Measurements from ENCODE around the gene PIP4K2A. TPM values are rescaled to one million over a fixed set of nuclear protein-coding genes. Genes with fewer than 3 reads are reported as not detected.
A peak's percentile ranks its signal among the peaks of the same experiment; 100 is the strongest.
"Not testable (repeated sequence)": the region's sequence is repeated elsewhere in the genome, so short reads cannot be mapped to it uniquely, and the experiment has no call there.

PIP4K2A gene
- total RNA-seq, 2 donors from 2014 or later: 11.3 to 16.8 TPM

DNA sequence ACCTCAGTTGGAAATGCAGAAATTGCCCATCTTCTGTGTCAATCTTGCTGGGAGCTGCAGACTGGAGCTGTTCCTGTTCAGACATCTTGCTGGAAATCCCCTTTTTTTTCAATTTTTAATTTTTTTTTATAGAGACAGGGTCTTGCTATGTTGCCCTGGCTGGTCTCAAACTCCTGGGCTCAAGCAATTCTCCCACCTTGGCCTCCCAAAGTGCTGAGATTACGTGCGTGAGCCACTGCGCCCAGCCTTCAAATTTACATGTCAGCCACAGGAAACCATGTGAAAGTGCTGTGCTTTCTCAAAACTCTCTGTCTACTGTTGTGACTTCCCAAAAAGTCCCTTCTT is 200.0 kb downstream of the PIP4K2A start:
- DNase-seq; intact Hi-C loops (cut with DNase I, micrococcal nuclease); ATAC-seq: not testable (repeated sequence)

DNA sequence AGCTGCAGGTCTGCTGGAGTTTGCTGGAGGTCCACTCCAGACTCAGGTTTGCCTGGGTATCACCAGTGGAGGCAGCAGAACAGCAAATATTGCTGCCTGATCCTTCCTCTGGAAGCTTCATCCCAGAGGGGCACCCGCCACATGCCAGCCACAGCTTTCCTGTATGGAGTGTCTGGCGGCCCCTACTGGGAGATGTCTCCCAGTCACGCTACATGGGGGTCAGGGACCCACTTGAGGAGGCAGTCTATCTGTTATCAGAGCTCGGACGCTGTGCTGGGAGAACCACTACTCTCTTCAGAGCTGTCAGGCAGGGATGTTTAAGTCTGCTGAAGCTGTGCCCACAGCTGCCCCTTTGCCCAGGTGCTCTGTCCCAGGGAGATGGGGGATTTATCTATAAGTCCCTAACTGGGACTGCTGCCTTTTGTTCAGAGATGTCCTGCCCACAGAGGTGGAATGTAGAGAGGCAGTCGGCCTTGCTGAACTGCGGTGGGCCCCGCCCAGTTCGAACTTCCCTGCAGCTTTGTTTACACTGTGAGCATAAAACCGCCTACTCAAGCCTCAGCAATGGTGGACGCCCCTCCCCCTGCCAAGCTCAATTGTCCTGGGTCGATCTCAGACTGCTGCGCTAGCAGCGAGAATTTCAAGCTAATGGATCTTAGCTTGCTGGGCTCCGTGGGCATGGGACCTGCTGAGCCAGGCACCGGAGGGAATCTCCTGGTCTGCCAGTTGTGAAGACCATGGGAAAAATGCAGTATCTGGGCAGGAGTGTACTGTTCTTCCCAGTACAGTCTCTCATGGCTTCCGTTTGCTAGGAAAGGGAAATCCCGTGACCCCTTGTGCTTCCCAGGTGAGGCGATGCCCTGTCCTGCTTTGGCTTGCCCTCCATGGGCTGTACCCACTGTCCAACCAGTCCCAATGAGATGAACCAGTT is 200.6 kb downstream of the PIP4K2A start:
- intact Hi-C loops (cut with DNase I, micrococcal nuclease): not testable (repeated sequence)
- peak; percentile 99 for ATAC-seq
- peak; percentile 78 to 90 for DNase-seq

DNA sequence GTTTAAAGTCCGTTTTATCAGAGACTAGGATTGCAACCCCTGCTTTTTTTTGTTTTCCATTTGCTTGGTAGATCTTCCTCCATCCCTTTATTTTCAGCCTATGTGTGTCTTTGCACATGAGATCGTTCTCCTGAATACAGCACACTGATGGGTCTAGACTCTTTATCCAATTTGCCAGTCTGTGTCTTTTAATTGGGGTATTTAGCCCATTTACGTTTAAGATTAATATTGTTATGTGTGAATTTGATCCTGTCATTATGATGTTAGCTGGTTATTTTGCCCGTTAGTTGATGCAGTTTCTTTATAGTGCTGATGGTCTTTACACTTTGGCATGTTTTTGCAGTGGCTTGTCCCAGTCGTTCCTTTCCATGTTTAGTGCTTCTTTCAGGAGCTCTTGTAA is 202.4 kb downstream of the PIP4K2A start:
- ATAC-seq; DNase-seq; intact Hi-C loops (cut with DNase I, micrococcal nuclease): not testable (repeated sequence)

DNA sequence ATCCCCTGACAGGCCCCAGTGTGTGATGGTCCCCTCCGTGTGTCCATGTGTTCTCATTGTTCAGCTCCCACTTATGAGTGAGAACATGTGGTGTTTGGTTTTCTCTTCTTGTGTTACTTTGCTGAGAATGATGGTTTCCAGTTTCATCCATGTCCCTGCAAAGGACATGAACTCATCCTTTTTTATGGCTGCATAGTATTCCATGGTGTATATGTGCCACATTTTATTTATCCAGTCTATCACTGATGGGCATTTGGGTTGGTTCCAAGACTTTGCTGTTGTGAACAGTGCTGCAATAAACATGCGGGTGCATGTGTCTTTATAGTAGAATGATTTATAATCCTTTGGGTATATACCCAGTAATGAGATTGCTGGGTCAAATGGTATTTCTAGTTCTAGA is 206.2 kb downstream of the PIP4K2A start:
- ATAC-seq; DNase-seq; intact Hi-C loops (cut with DNase I, micrococcal nuclease): not testable (repeated sequence)

DNA sequence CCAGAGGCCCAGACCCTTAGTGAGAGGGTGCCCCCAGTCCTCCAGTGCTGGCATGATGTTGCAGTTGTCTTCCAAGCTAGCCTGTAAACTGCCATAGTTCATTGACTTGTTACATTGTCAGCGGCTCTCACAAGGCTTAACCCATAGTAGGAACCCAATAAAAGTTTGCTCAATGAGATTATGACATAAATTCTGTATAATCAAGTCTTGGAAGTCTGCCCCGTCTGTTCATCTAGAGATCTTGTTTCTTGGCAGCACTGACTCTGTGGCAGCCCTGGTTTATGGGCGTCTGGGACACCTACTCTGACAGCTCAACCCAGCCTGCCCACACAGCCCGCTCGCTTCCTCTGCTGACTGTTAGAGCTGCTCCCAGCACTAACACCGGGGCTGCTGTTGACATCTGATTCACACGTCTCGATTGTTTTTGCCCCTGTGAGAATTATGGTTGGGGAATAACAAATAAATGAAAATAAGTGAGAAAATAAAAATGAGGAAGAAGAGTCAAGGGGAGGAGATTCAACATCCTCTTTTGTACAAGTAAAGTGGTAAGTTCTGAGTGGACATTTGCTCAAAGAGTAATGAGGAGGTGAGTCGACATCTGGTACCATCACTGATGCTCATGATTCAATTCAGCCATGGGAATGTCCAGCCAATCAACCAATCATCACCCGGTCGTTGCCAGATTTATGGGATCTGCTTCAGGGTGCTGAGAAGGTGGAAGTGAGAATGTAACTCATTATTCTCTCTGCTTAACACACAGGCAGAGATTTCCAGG is 208.3 kb downstream of the PIP4K2A start:
- intact Hi-C loops (cut with DNase I, micrococcal nuclease): no loop called here
- ATAC-seq: peak; percentile 100
- peak; percentile 54 to 55 for DNase-seq

DNA sequence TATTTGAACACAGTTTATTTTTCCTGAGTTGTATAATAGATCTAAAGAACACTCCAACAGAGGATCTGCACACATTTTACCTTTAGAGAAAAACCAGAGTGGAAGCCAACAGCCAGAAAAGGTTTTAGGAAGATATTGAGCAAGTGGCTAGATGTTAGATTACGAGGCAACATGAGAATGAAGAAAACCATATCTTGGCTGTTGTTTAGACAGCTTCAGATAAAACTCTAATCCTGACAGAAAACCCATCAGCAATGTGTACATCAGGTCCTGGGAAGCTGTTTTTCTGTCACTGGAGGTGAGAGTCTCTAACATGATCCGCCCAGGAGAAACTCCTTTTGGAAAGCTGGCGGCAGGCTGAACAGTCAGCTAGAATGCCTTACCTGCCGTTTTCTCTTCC is 209.6 kb downstream of the PIP4K2A start:
- intact Hi-C loops (cut with DNase I, micrococcal nuclease): no loop called here
- no peak for DNase-seq
- ATAC-seq: no peak

DNA sequence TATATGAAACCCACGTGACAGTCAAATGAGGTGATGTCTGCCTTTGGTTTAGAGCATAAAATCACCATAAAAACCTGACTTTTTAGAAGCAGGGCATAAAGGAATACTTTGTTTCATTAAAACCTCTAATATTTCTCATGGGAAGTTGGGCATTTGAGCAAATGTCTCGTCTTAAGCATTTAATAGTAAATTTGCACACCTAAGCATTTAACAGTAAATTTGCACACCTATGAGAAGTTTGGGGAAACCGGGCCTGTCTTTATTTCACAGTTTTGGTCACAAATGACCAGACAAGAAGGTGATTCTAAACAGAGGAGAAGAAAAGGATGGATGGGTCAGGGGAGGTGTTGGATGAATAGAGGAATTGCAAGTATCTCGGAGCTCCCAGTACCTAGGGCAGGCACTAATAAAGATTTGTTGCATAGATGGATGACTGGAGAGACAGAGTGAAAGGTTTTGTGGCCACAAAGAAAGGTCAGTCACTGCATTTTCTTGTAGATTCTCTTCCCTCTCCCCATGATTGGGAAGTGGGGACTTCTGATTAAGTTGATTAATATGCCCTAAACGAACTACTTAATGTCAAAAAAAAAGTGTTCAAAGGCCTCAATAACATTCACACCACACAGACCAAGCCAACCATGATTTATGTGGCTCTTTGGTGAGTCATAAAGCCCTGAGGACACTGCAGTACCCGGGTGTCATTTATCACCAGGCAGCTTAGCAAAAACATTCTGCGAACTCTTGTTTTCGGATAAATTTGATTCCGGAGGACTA is 210.9 kb downstream of the PIP4K2A start:
- DNase-seq (no peak), ATAC-seq (no peak)
- intact Hi-C loops (cut with DNase I, micrococcal nuclease): no loop called here

DNA sequence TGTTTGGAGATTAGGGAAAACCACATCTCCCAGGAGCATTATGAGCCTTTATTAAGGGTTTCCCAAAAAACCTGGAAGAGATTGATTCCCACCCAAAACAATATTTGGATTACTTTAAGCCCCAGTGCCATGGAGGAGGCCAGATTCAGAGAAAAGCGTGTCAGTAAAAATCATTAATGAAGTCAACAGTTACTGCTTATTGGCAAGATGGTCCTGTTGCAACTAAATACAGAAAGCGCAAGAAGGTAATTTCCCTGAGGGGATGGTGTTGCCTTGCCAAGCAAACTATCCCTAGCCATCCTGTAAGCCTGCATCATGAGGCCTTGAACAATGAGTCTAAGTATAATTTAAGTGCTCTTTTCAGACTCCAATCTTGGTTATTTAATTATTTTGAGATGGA is 212.5 kb downstream of the PIP4K2A start:
- DNase-seq (no peak), ATAC-seq (no peak)
- intact Hi-C loops (cut with DNase I, micrococcal nuclease): no loop called here

DNA sequence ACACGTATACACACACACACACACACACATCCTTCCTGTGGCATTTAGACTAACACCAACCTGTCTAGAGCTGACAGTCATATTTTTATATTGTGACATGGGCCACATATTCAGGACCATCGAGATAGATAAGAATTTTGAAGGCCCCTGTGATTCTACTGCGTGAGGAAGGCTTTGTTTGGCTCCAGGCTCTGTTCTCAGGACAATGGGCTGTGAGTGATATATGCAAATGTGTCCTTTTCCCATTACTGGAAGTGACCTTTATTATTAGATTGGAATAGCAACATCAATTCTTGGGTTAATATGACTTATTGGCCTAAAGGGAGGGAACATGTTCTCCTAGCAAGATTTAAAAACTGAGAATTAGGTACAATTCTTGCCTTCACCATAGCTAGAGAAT is 213.0 kb downstream of the PIP4K2A start:
- ATAC-seq: no peak
- DNase-seq: no peak
- intact Hi-C loops (cut with DNase I, micrococcal nuclease): no loop called here

DNA sequence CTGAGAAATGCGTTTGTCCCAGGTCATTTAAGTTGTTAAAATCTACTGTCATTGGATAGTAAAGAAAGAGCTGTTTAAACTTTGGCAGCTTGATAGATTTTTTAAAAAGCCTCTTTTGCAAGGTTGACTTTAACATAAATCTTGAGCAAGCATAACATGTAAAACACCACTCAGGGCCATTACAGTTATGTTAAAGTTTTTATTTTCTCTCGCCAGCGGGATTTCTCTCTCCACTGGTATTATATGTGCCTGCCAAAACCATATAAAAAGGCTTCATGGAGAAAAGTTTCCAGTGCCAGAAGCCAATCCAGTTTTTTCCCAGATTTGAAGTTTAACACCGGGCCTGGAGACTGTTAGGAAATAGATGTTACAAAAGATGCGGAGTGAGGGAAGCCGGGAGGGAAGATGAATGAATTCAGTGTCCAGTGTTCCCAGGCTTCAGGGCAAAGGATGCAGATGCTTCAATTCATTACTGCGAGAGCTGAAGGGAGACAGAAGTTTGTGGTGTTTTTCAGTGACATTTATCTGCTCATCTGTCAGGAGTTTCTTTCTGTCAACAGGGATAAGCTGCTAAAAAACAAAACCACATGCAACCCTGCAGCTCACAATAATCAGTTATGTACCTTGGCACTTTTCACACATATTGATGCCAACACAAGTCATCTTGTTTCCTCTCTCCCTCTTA is 213.6 kb downstream of the PIP4K2A start:
- ATAC-seq (no peak), DNase-seq (no peak)
- intact Hi-C loops (cut with DNase I, micrococcal nuclease): no loop called here

DNA sequence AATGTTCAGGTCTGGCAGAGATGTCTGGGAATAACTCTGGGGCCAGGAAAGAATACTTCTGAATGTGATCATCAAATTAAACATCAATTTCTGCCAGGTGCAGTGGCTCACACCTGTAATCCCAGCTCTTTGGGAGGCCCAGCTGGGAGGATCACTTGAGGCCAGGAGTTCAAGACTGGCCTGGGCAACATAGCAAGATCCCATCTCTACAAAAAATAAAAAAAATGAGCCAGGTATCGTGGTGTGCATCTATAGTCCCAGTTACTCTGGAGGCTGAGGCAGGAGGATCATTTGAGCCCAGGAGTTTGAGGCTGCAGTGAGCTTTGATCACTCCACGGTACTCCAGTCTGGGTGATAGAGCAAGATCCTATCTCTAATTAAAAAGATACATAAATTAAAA is 214.4 kb downstream of the PIP4K2A start:
- ATAC-seq; DNase-seq; intact Hi-C loops (cut with DNase I, micrococcal nuclease): not testable (repeated sequence)

DNA sequence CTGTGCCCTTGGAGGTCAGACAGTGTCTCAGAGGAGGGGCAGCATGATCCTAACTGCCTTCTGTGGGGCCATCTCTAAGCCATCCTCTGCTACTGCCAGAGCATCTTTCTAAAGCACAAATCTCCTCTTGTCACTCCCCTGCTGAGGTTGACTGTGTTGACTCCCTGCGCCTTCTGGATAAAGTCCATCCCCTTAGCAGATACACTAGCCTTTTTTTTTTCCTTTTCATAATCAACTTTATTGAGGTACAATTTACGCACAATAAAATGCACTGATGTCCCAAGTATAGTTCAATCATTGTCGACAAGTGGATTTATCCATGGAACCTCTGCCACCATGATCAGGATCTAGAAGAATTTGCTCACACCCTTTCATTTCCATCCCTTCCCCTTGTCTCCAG is 219.0 kb downstream of the PIP4K2A start:
- ATAC-seq (peak; percentile 35), DNase-seq (no peak)
- intact Hi-C loops (cut with DNase I, micrococcal nuclease): no loop called here

DNA sequence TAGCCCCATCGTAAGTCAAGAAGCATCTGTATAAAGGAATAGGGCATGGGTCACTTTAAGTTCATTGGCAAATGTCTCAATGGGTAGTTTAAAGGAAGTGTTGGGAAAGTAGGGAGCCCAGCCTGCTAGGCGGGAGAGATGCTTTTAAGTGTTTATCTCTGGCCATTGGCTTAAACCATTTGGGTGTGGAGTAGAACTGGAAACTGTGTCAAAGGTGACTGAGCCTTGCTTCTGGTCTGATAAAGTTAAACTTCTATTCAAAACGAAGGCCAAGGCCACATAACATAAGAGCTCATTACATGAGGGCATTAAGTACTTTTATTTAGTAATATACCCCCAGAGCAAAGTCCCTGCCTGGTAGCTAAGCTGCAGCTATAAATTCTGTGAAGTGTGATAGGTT is 220.4 kb downstream of the PIP4K2A start:
- intact Hi-C loops (cut with DNase I, micrococcal nuclease): no loop called here
- ATAC-seq (no peak), DNase-seq (no peak)

DNA sequence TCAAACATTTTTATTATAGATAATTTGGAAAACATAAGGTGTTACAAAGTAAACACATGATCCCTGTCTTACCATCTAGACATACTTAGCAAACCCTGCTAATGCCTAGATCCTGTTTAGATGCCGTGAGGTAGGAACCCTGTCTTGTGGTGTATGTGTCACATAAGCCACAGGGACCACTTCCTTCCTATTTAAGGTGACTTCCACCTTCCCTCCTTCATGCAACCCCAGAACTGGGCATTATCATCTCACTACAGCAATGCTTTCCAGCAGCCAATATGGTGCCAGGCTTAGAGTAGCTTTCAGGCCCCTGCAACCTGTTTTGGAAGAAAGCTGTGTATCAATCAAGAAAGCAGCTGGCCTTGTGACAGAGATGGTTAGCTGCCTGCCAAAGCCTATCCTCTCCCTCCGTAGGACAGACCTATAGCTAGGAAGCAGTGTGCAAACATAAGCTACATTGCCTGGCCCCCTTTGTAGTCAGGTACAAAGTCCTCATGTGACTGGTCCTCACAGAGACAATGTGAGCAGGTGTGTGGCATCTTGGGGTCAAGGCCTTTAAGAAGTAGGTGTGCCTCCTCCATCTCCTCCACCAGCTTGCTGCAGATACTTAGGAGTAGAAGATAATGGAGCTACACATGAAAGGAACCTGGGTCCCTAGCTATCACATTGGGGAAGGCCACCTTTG is 222.3 kb downstream of the PIP4K2A start:
- no peak for DNase-seq
- no peak for ATAC-seq
- intact Hi-C loops (cut with DNase I, micrococcal nuclease): no loop called here

DNA sequence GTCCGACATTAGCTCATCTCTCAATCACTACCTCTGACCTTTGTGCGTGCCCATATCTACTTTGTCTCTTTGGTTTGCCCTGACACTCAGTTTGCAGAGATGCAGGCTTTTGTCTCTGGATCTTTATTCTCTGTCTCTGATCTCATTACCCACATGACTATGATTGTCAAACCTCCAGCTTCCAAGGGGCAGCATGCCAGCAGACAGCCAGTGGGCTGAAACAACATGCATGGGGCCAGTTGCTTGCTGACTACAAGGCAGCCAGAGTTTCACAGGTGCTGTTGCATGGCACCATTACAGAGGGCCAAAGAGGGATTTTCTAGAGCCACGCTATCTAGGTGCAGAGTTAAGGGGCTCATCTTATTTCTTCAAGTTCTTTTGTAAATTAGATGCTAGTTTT is 222.9 kb downstream of the PIP4K2A start:
- intact Hi-C loops (cut with DNase I, micrococcal nuclease): no loop called here
- no peak for DNase-seq
- ATAC-seq: no peak

DNA sequence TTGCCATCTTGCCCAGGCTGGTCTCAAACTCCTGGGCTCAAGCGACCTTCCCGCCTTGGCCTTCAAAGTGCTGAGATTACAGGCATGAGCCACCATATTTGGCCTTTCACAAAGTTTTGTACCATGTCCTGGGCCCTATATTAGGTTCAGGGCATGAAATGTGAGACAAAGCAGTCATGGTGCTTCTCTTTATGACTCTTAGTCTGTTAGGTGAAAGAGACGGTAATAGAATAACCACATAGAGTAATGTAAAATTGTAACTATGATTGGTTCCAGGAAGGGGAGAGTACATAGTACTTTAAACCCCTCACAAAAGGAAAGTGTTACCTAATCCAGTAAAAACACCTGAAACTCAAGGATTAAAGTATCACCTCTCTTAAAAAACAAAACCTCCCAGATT is 224.4 kb downstream of the PIP4K2A start:
- no peak for DNase-seq
- no peak for ATAC-seq
- intact Hi-C loops (cut with DNase I, micrococcal nuclease): no loop called here

DNA sequence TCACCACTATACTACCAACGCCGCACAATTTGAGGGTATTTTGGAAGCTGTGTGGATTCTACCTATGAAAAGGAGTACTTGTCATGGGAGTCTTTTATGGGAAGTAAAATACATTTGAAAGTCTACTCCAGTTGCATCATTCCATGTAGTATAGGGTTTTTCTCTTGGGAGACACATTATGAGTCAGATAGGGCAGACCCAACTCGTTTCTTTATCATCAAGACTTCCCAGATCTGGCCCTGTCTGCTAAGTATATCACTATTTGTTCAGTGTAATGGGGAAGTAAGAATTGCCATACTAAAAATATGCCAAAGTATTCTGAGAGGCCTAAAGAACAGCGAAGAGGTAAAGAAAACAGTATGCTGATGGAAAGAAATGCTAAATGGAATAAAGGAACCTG is 224.9 kb downstream of the PIP4K2A start:
- DNase-seq: no peak
- intact Hi-C loops (cut with DNase I, micrococcal nuclease): no loop called here

DNA sequence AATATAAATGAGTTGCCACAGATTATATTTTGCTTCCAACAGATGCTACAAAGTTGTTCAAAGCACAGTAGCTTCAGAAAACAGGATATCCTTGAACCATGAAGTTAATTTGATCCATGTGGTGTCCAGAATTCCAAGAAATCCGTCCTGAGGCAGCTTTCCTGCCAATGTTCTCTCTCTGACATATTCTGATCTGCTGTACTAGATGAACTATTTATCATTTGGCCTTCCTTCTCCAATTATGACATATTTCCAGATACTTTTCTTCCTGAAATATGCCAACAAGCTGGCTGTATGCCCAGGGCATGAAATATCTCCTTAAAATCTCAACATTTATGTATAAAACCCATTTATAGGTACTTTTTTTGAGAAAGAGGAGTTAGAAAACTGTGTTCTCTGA is 227.9 kb downstream of the PIP4K2A start:
- intact Hi-C loops (cut with DNase I, micrococcal nuclease): no loop called here
- no peak for ATAC-seq

More for the DNA sequence above, 224.9 kb downstream of the PIP4K2A start:
- no peak for ATAC-seq

More for the DNA sequence above, 227.9 kb downstream of the PIP4K2A start:
- no peak for DNase-seq
